NCI-H1417 treated with DMSO at 0.1 percent for 48 hours (cell line): Measurements from ENCODE around the gene TJP2.
"Not testable (repeated sequence)": the region's sequence is repeated elsewhere in the genome, so short reads cannot be mapped to it uniquely, and the experiment has no call there.

Source experiments
- DNase-seq: peaks from one replicate; lab custom pipeline; 2025; lab: John Stamatoyannopoulos, UW

TJP2 gene

DNA sequence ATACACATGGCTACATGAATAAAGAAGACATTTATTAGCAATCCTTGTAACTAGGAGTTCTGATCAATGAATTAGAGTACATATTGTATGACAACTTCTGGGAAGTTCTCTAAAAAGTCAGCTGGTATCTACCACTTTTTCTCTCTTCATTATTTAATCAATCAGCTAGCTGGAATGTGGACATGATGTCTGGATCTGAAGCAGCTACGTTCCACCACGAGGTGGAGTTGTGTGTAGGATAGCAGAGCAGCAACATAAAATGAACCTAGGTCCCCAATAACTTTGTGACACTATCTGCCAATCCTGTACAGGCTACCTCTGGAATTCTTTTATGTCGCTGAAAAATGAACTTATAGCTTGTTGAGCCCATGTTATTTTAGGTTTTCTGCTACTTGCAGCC, 118.0 kb downstream of the TJP2 start:
- no peak for DNase-seq

DNA sequence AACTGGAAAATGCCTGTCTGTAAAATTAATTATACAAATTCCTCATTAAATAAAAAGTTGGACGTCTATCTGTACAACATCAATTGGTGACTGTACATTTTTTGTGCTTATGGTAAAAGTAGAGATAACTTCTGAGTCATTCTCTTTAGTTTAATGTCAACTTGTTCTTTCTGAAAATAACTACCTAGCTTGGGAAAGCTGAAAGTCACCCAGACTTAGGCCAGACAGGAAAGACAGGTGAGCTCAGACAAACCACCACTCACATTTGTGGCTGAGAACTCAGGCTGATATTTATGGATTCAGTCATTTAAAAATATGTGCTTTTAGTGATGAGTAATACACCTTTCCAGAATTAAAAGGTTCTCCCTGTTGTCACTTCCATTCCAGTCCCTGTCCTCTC, 119.1 kb downstream of the TJP2 start:
- DNase-seq: no peak

DNA sequence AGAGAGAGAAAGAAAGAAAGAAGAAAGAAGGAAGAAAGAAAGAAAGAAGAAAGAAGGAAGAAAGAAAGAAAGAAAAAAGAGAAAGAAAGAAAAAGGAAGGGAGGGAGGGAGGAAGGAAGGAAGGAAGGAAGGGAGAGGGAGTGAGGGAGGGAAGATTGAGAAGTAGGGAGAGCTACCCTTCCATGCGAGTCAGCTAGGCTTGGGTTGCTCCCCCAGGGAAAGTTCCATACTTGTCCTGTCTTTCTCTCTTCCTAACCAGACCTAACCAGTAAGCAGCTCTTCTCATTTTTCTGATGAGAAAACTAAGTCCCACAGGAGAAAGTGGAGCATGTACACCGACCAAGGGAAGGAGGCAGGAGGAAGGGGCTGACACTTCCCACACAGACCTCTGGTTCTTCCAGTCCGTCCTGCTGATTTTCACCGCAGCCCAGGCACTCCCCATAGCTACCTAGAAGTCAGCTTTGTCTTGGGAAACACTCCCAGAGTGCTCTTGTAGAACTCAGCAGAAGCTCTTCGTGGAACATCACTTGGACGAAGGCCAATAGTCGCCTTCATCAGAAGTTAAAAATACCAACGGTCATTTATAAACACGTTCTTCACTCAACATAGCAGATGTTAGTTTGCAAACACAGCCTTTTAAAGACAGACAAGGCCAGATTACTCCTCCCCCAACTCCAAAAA, 121.9 kb downstream of the TJP2 start:
- DNase-seq: no peak

DNA sequence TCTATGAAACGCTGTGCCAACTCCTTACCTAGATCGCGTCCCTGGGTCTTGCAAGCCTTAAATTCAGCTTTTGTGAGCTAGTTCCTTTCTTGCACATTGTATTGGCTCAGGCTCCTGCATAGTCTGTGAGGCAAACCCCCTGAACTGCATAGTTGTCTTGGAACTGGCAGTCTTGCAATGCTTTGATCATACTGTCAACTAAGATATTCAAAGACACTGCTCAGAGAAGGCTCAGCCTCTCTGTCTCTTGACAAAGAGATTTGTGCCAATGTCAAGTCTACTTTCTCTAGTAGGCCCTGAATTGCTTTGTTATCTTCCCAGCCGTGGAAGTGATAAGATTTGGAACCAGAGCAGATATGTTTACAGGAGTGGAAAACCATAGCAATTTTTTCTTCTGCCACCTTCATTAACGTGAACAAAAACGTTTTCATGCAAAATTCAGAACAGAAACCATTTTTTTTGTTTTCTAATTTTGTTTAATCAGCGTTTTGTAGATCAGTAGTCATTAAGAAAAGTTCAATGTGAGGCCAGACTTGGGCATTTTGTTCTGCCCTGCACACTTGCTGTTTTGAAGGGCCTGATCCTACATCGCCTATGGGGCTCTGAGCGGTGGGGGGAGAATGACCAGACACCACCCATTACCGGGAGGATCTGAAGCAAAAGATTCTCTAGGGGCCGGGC, 123.4 kb downstream of the TJP2 start:
- no peak for DNase-seq

DNA sequence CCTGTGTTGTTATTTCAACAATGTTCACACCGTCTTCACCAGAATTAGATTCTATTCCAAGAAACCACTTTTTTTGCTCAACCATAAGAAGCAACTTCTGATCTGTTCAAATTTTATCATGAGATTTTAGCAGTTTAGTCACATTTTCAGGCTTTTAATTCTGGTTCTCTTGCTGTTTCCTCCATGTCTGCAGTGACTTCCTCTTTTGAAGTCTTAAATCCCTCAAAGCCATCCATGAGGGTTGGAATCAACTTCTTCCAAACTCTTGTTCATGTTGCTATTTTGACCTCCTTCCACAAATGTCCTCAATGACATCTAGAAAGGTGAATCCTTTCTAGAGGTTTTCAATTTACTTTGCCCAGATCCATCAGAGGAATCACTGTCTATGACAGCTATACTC, 125.2 kb downstream of the TJP2 start:
- DNase-seq: no peak

DNA sequence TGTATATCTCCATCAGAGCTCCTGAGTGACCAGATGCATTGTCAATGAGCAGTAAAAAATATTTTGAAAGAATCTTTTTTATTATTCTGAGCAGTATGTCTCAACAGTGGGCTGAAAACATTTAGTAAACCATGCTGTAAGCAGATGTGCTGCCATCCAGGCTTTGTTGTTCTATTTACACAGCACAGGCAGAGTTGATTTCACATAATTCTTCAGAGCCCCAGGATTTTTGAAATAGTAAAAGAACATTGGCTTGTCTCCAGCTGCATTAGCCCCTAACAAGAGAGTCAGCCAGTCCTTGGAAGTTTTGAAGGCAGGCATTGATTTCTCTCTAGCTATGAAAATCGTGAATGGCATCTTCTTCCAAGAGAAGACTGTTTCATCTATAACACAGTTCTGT, 125.7 kb downstream of the TJP2 start:
- DNase-seq: no peak

DNA sequence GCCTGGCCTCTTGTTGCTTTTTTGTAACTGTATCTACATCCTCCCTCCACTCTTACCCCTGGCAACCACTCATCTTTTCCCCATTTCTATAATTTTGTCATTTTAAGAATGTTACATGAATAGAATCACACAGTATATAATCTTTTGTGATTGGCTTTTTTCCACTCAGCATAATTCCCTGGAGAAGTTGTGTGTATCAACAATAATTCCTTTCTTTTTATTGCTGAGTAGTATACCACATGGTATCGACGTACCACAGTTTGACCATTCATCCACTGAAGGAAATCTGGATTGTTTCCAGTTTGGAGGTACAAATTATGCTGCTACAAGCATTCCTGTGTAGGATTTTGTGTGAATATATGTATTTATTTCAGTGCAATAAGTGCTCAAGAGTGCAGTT, 129.3 kb downstream of the TJP2 start:
- no peak for DNase-seq

DNA sequence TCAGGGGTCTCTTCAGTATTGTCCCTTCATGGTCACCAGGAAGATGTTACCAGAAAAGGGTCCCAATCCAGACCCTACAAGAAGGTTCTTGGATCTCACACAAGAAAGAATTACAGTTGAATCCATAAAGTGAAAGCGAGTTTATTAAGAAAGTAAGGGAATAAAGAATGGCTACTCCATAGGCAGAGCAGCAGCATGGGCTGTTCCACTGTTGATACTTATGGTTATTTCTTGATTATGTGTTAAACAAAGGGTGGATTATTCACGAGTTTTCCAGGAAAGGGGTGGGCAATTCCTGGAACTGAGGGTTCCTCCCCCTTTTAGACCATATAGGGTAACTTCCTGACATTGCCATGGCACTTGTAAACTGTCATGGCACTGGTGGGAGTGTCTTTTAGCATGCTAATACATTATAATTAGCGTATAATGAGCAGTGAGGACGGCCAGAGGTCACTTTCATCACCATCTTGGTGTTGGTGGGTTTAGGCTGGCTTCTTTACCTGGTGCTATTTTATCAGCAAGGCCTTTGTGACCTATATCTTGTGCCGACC, 132.9 kb downstream of the TJP2 start:
- DNase-seq: not testable (repeated sequence)

DNA sequence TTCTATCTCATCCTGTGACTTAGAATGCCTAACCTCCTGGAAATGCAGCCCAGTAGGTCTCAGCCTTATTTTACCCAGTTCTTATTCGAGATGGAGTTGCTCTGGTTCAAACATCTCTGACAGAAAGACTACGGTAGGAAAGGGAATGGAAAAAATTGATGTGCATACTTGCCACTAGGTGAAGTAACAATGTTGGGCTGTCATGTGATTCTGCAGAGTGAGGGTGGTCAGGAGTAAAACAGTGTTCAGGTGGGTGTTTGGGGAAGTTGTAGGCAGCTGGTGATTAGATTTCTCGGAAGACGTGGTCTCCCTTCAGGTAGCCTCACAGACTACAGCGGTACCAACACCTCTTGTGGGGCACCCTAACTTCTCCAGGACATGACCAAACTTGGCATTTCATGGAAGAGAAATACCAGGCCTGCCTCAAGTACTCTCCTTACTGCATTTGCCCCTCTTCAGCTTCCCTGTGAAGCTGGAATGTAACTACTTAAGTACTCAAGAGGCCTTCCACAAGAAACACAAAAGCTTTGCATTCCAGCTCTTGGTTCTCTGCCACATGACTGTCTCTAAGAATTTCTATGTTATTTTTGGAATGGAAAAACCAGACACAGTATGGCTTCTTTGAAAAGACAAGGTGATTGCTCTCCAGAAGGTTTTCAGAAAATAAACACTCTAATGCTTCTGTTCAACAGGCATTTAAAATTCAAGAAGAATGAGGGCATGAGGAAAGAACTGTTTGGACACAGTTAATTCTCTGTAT, 133.5 kb downstream of the TJP2 start:
- DNase-seq: no peak

DNA sequence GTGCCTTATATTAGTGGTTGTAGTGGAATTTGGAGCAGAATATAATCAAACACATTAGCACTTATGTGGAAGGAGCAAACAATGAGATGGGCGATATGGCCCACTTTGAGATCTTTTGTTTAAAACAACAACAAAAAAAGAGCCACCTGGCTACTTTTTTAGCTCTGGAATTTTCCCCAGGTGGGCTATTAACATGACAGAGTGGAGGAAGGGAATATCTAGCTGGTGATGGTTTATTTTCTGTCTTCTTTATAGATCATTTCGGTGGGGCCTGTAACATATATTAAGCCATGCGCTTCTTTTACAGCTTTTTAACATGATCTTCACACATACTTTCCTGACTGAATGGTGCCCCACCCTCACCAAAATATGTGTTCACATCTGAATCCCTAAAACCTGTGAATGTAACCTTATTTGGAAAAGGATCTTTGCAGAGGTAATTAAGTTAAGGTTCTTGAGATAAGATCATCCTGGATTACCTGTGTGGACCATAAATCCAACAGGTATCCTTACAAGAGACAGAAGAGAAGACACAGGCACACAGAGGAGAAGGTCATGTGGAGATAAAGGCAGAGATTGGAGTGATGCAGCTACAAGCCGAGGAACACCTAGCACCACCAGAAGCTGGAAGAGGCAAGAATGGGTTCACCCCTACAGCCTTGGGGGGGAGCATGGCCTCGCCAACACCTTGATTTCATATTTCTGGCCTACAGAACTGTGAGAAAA, 134.3 kb downstream of the TJP2 start:
- DNase-seq: no peak

DNA sequence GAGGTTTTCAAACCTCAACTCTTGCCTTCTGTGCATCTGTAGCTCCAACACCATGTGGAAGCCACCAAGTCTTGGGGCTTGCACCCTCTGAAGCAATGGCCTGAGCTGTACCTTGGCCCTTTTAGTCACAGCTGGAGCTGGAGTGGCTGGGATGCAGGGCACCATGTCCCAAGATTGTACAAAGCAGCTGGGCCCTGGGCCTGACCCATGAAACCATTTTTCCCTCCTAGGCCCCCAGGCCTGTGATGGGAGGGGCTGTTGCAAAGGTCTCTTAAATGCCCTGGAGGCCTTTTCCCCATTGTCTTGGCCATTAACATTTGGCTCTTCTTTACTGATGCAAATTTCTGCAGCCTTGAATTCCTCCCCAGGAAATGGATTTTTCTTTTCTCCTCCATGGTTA, 139.1 kb downstream of the TJP2 start:
- DNase-seq: no peak

DNA sequence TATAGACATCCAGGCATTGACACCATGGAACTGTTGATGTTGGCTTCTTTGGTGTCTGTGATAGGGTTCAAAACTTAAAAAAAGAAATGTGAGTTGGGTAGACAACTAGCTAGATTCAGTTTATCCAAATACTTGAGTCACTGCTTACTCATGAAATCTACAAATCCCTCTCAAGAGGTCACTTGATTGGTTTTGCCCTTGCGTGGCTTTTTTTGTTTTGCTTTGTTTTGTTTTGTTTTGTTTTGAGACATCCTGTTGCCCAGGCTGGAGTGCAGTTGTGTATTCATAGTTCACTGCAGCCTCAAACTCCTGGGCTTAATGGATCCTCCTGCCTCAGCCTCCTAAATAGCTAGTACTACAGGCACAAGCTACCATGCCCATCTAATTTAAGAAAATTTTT, 140.5 kb downstream of the TJP2 start:
- no peak for DNase-seq

DNA sequence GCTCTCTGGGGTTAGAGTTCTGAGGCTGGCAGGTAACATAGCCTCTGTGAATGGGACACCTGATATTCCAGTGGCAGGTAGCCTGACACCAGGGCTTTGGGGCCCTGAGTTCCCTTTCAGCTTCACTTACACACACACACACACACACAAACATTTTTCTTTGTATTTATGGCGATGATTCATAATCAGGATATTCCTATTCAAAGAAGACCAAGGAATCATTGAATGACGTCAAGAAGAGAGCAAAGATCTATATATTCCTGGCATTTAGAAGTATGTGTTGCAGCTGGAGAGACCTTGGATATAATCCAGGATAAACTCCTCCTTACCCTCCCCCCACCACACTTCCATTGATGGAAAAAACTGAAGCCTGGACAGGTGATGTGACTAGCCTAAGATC, 143.0 kb downstream of the TJP2 start:
- no peak for DNase-seq

DNA sequence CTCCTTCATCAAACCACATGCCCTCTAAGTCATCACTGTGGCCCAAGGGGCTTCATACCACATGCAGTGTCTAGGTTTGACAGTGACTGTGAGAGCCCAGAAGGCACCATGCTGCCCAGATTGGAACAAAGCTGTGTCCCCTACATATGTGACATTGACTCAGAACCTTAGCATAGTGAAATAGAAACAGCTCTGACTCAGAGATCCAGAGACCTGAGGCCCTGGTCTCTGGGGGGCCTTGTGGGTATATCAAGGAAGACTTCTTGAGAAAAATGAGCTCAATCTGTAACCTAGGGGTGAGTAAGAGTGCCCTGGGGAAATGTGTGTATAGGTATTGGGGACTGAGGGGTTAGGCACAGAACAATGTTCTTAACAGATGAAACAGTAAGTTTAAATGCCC, 143.8 kb downstream of the TJP2 start:
- DNase-seq: no peak

DNA sequence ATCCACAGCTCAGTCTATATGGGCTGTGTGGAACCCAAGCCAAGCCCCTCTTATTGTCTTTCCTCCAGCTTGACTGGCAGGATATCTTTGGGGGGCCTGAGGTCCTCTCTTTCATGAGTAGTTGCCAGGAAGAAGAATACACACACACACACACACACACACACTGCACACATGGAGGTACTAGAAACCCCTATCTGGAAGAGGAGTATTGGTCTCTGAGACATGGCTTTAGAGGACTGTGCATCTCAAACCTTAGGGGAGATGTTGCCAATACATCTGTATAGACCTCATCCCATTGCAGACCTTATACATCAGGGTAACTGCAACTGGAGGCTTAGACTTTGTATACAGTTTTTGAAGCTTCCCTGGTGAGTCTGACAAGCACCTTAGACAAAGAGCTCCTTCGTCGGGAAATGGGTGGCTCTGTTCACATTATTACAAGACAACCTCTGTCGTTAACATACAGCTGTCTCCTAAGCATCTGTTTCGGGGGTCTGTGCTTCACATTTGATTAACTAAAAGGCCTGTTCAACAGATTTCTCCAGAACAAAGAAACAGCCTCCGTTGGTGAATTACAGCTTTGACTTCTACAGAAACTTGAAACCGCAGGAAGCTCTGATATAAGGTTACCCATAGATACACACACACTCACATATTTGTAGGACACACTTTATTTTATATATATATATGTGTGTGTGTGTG, 145.4 kb downstream of the TJP2 start:
- DNase-seq: no peak

DNA sequence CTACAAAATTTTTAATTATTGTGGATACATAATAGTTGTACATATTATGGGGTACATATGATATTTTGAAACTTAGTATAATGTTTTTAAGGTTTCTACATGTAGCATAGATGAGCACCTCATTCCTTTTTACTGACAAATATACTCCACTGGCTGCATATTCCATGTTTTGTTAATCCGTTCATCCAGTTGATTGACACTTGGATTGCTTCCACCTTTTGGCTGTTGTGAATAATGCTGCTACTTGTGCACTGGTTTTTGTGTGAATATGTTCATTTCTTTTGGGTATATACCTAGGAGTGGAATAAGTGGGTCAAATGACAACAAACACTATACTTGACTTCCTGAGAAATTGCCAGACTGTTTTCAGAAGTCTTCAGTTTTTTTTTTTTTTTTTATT, 148.2 kb downstream of the TJP2 start:
- DNase-seq: no peak

DNA sequence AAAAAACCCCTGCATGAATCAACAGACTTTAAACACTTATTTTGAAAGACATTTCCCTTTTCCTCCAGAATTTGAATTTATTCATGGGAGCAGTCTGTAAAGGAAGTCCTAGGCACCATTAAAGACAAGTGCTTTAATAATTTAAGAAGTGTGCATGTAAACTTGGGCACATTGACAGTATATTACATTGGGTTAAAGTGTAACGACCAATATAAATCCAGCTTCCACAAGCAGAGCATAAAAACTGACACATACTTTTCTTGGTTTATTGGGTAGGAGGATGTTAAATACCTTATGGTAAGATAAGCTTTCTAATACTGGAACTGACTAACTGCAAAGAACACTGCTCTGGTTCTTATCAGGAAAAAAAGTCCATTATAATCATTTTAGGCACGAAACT, 149.8 kb downstream of the TJP2 start:
- no peak for DNase-seq
